ENCODE data around the gene PLCD3. TPM values are rescaled to one million over a fixed set of nuclear protein-coding genes. Genes with fewer than 3 reads are reported as not detected.

Gene PLCD3
- total and polyA plus RNA-seq, 2 of the 13 experiments (the other 11 are each of a cell fraction or from before 2014, with no cell fraction given) = 11.3 to 39.1 TPM

- CTCF ChIA-PET (ENCODE audit: low intra/inter-chr PET ratio, low total read pairs) = interaction anchor here (1.8 to 2.0 kb wide), 2 partner anchors 12 kb away, joined by 8 read pairs; partner anchors contain the start of gene ACBD4
- Histone ChIP-seq H3K9me3 (ENCODE audit: low read length) (no peaks in the 10 kb centered on the region), H3K36me3 (replicated peaks in 1 of 2; ENCODE audit: control insufficient read depth in 1 of 2, insufficient read depth in 2 of 2, low read length in 2 of 2) (peaks cover 0 to 4% of the 10 kb centered on the region in 2 experiments; a peak in 1 of 5 replicates), H3K4me2 (ENCODE audit: low read depth, low read length) (peak overlapping the region; percentile 78), H3K4me1 (ENCODE audit: insufficient read depth, low read length) (peaks cover 58% of the 10 kb centered on the region), H4K20me1 (ENCODE audit: insufficient read depth, low read length) (no peaks in the 10 kb centered on the region), H3K79me2 (ENCODE audit: insufficient read depth, low read length) (no peaks in the 10 kb centered on the region), H3K4me3 (replicated peaks in 1 of 3; ENCODE audit: insufficient read depth in 1 of 3, low read depth in 2 of 3, low read length in 3 of 3) (peak overlapping the region in 1 of 3 experiments; percentile 31; a peak in 2 of 6 replicates), H2AFZ (ENCODE audit: low read length) (no peak overlapping the region), H3K27ac (ENCODE audit: extremely low read length, insufficient read depth, low read length) (peak overlapping the region; percentile 25), H3K27me3 (ENCODE audit: control insufficient read depth in 1 of 2, insufficient read depth in 2 of 2, low read length in 2 of 2) (no peaks in the 10 kb centered on the region), H3K9ac (ENCODE audit: insufficient read depth, low read depth, low read length) (peak overlapping the region; percentile 25)
- WGBS (ENCODE audit: low lambda C conversion rate) = 23% methylated on average over 4 of the region's 6 CpGs
- DNase-seq (ENCODE audit: low spot score) = peak; percentile 35
- intact Hi-C loops (cut with micrococcal nuclease; ENCODE audit: unreplicated experiment) (no loop called here), in situ Hi-C loops (cut with HindIII; ENCODE audit: extremely low pct_ligation_motif_present, low pct_unique_long_range_greater_than_20kb) (no loop called here)
- ATAC-seq = peak; percentile 39
- POLR2A ChIA-PET = interaction anchor here (0.7 to 5.1 kb wide), 10 partner anchors 9 to 79 kb away, joined by 3 to 27 read pairs (median 5); partner anchors contain the start of genes ACBD4, HEXIM1, HEXIM2 and NMT1
- no TSS peak for BruUV-seq (replicated peaks)
- FAIRE-seq = peak; percentile 85
- TF ChIP-seq, protein P1, sequence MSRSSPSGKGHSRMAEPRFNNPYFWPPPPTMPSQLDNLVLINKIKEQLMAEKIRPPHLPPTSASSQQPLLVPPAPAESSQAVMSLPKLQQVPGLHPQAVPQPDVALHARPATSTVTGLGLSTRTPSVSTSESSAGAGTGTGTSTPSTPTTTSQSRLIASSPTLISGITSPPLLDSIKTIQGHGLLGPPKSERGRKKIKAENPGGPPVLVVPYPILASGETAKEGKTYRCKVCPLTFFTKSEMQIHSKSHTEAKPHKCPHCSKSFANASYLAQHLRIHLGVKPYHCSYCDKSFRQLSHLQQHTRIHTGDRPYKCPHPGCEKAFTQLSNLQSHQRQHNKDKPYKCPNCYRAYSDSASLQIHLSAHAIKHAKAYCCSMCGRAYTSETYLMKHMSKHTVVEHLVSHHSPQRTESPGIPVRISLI (CRISPR knock-in tag; IDR thresholded peaks at IDR 0.05; ENCODE audit: borderline replicate concordance) = no peak
- TF ChIP-seq, protein P2, sequence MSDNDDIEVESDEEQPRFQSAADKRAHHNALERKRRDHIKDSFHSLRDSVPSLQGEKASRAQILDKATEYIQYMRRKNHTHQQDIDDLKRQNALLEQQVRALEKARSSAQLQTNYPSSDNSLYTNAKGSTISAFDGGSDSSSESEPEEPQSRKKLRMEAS (IDR thresholded peaks at IDR 0.05) = no peak
- TF ChIP-seq ZIK1 (CRISPR knock-in tag; IDR thresholded peaks at IDR 0.05; ENCODE audit: borderline replicate concordance, low read depth) (no peak), ZFP82 (CRISPR knock-in tag; IDR thresholded peaks at IDR 0.05; ENCODE audit: borderline replicate concordance) (no peak), CEBPB (IDR thresholded peaks at IDR 0.05; ENCODE audit: borderline replicate concordance, low read depth, low read length) (peak; percentile 45; the same call in 1 of the 2 replicates), NKX3-1 (CRISPR knock-in tag; IDR thresholded peaks at IDR 0.05) (no peak), ZNF781 (CRISPR knock-in tag; IDR thresholded peaks at IDR 0.05; ENCODE audit: borderline replicate concordance, not compliant biosample characterization) (no peak), GATAD2A (CRISPR knock-in tag; IDR thresholded peaks at IDR 0.05) (peak; percentile 60; the same call in 1 of the 2 replicates), ZNF441 (CRISPR knock-in tag; IDR thresholded peaks at IDR 0.05; ENCODE audit: borderline replicate concordance) (peak; percentile 97), CEBPG (CRISPR knock-in tag; IDR thresholded peaks at IDR 0.05) (peak; percentile 62; the same call in 1 of the 2 replicates), HNF4G (IDR thresholded peaks at IDR 0.05; ENCODE audit: borderline replicate concordance, low read depth, low read length) (peak; percentile 77), HNF4G (CRISPR knock-in tag; IDR thresholded peaks at IDR 0.05; ENCODE audit: borderline replicate concordance, low read depth) (no peak), HNF4A (CRISPR knock-in tag; IDR thresholded peaks at IDR 0.05) (peak; percentile 84), ZBTB7B (CRISPR knock-in tag; IDR thresholded peaks at IDR 0.05) (0 out of 2 replicates have a peak, but pooled peaks have one; percentile 54), ZNF782 (CRISPR knock-in tag; IDR thresholded peaks at IDR 0.05; ENCODE audit: borderline replicate concordance) (no peak), FOSL2 (CRISPR knock-in tag; IDR thresholded peaks at IDR 0.05) (peak; percentile 70)
- TF ChIP-seq, protein P3, sequence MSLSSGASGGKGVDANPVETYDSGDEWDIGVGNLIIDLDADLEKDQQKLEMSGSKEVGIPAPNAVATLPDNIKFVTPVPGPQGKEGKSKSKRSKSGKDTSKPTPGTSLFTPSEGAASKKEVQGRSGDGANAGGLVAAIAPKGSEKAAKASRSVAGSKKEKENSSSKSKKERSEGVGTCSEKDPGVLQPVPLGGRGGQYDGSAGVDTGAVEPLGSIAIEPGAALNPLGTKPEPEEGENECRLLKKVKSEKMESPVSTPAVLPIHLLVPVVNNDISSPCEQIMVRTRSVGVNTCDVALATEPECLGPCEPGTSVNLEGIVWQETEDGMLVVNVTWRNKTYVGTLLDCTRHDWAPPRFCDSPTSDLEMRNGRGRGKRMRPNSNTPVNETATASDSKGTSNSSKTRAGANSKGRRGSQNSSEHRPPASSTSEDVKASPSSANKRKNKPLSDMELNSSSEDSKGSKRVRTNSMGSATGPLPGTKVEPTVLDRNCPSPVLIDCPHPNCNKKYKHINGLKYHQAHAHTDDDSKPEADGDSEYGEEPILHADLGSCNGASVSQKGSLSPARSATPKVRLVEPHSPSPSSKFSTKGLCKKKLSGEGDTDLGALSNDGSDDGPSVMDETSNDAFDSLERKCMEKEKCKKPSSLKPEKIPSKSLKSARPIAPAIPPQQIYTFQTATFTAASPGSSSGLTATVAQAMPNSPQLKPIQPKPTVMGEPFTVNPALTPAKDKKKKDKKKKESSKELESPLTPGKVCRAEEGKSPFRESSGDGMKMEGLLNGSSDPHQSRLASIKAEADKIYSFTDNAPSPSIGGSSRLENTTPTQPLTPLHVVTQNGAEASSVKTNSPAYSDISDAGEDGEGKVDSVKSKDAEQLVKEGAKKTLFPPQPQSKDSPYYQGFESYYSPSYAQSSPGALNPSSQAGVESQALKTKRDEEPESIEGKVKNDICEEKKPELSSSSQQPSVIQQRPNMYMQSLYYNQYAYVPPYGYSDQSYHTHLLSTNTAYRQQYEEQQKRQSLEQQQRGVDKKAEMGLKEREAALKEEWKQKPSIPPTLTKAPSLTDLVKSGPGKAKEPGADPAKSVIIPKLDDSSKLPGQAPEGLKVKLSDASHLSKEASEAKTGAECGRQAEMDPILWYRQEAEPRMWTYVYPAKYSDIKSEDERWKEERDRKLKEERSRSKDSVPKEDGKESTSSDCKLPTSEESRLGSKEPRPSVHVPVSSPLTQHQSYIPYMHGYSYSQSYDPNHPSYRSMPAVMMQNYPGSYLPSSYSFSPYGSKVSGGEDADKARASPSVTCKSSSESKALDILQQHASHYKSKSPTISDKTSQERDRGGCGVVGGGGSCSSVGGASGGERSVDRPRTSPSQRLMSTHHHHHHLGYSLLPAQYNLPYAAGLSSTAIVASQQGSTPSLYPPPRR (CRISPR knock-in tag; IDR thresholded peaks at IDR 0.05; ENCODE audit: borderline replicate concordance) = no peak
Observed at GRCh38 chr17:45123076-45123770, 9.1 kb downstream of the PLCD3 start.
